Coronary artery (tissue), 2 donors: ENCODE results near the gene PCDHGA5.
"Not testable (repeated sequence)": the region's sequence is repeated elsewhere in the genome, so short reads cannot be mapped to it uniquely, and the experiment has no call there.

Experiments used
- DNase-seq: peaks from one replicate; pipeline ENCODE4 v3.0.0-alpha.2; 2017; ENCODE audit warnings: low spot score
- H3K27ac ChIP-seq, 2 donors: fragments of 200-600 bp; sonication (generic); one replicate each; pipeline ENCODE4 v1.5.1; 2016 to 2019
- H3K4me3 ChIP-seq: fragments of 200-600 bp; sonication (generic); 2 replicates; pipeline ENCODE4 v1.5.1; 2016; ENCODE audit warnings: mild to moderate bottlenecking, moderate library complexity
- CTCF ChIP-seq: fragments of 200-600 bp; sonication (generic); IDR thresholded peaks from one replicate; pipeline ENCODE4 v1.5.1; 2019; ENCODE audit warnings: antibody characterized with exemption

Gene PCDHGA5

GRCh38 chr5:141369994-141370848 lies 6.3 kb downstream of the PCDHGA5 start, which contains the start of gene PCDHGB3:
TSS of gene PCDHGB3 (plus strand) at chr5:141370242. CDS start at chr5:141370395, 153 bp downstream.
- Histone ChIP-seq H3K27ac (no peak within 1 kb of the TSS), H3K4me3 (peak within 1 kb of the TSS; percentile 57)
- DNase-seq, result no peak
- no peak for TF ChIP-seq CTCF

GRCh38 chr5:141371572-141372475 lies 7.9 kb downstream of the PCDHGA5 start:
- no peak for TF ChIP-seq CTCF
- no peak overlapping the region for H3K27ac ChIP-seq
- peak overlapping the region; percentile 57 for H3K4me3 ChIP-seq
- DNase-seq, result no peak

GRCh38 chr5:141373673-141374317 lies 9.8 kb downstream of the PCDHGA5 start, which contains the start of gene PCDHGA6:
TSS of gene PCDHGA6 (plus strand) at chr5:141373891. CDS start at chr5:141374084, 193 bp downstream.
- DNase-seq, result no peak
- Histone ChIP-seq H3K27ac (no peak within 1 kb of the TSS), H3K4me3 (peak within 1 kb of the TSS; percentile 49)
- TF ChIP-seq CTCF, result no peak

DNA sequence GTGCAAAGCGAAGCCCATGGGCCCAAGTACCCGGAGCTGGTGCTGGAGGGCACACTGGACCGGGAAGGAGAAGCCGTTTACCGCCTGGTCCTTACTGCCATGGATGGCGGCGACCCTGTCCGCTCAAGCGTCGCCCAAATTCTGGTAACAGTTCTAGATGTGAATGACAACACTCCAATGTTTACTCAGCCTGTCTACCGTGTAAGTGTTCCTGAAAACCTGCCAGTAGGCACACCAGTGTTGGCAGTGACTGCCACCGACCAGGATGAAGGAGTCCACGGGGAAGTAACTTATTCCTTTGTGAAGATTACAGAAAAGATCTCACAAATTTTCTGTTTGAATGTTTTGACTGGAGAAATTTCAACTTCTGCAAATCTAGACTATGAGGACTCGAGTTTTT lies 10.7 kb downstream of the PCDHGA5 start:
- peak overlapping the region; percentile 49 for H3K4me3 ChIP-seq

GRCh38 chr5:141375444-141376155 lies 11.6 kb downstream of the PCDHGA5 start:
- H3K27ac ChIP-seq, DNase-seq: not testable (repeated sequence)
- peak overlapping the region; percentile 12 for H3K4me3 ChIP-seq

More for the DNA sequence above, 10.7 kb downstream of the PCDHGA5 start:
- no peak overlapping the region for H3K27ac ChIP-seq
- no peak for TF ChIP-seq CTCF
- no peak for DNase-seq

GRCh38 chr5:141382469-141383294 lies 18.7 kb downstream of the PCDHGA5 start, which contains the start of gene PCDHGA7:
TSS of gene PCDHGA7 (plus strand) at chr5:141382742. CDS start at chr5:141382900, 158 bp downstream.
- Histone ChIP-seq H3K4me3 (peak within 1 kb of the TSS; percentile 50), H3K27ac (no peak within 1 kb of the TSS)
- no peak for TF ChIP-seq CTCF
- DNase-seq, result no peak
